Heart left ventricle (tissue), 16 donors: ENCODE measurements around the gene ST3GAL6. TPM values are rescaled to one million over a fixed set of nuclear protein-coding genes. Genes with fewer than 3 reads are reported as not detected.

Experiments
- ATAC-seq, 4 donors: fragments of 200-7000 bp; cut with Tn5 transposase; one replicate each; pipeline ENCODE4 v1.9.1; 2020 to 2022; ENCODE audit warnings: moderate library complexity in 4 of 4, mild to moderate bottlenecking in 3 of 4, moderate number of reproducible peaks in 1 of 4
- DNase-seq, 5 donors: peaks; one replicate each; pipeline ENCODE4 v3.0.0-alpha.2; 2020
- H3K27ac ChIP-seq, 12 donors: fragments of 200-600 bp; sonication (generic) in 4 of 12; one replicate each; pipeline versions ENCODE4 v1.5.0 to v1.8.0; 2016 to 2022; ENCODE audit warnings: mild to moderate bottlenecking in 2 of 12
- H3K27me3 ChIP-seq, 9 donors: fragments of 200-600 bp; sonication (generic) in 2 of 9; one replicate each; pipeline versions ENCODE4 v1.5.1 to v1.8.0; 2016 to 2022; ENCODE audit warnings: mild to moderate bottlenecking in 3 of 9
- H3K36me3 ChIP-seq, 9 donors: fragments of 200-600 bp; sonication (generic) in 2 of 9; one replicate each; pipeline versions ENCODE4 v1.5.0 to v1.8.0; 2018 to 2022; ENCODE audit warnings: mild to moderate bottlenecking in 2 of 9
- H3K4me1 ChIP-seq, 12 donors: fragments of 200-600 bp; sonication (generic) in 4 of 12; one replicate each; pipeline versions ENCODE4 v1.5.0 to v1.8.0; 2016 to 2022; ENCODE audit warnings: mild to moderate bottlenecking in 3 of 12
- H3K4me3 ChIP-seq, 12 donors: fragments of 200-600 bp; sonication (generic) in 4 of 12; one replicate each; pipeline versions ENCODE4 v1.5.0 to v1.8.0; 2017 to 2022; ENCODE audit warnings: mild to moderate bottlenecking in 9 of 12, moderate library complexity in 4 of 12
- H3K9me3 ChIP-seq, 12 donors: fragments of 200-600 bp; sonication (generic) in 4 of 12; one replicate each; pipeline versions ENCODE4 v1.5.0 to v1.8.0; 2016 to 2022; ENCODE audit warnings: mild to moderate bottlenecking in 1 of 12
- POLR2A ChIP-seq, 2 donors: fragments of 450-650 bp; IDR thresholded peaks; one replicate each; pipeline ENCODE4 v1.6.1; 2017; ENCODE audit warnings: antibody characterized with exemption in 2 of 2, mild to moderate bottlenecking in 2 of 2, moderate library complexity in 2 of 2
- WGBS, 4 donors: extraction: QIAGEN DNeasy Blood & Tissue Kit in 2 of 4; methylation state at CpG; one replicate each; pipeline versions ENCODE4 v1.1.5 to v1.1.7; 2013 to 2018; 5-methylcytosine and 5-hydroxymethylcytosine counted together
- intact Hi-C, 10 donors: fragments of 100-400 bp; cut with DNase I; formaldehyde crosslinking; loops; one replicate each; pipeline versions ENCODE4 v1.11.1 to v1.14.2; 2022
- polyA plus RNA-seq, 2 donors: library from polyadenylated mRNA; stranded (reverse); fragments of 200-250 nt; gene quantifications; one replicate each; pipeline ENCODE4 v1.2.3, GENCODE V29; 2013
- total RNA-seq, 9 donors: library from RNA; depleted of rRNA in 2 of 9; stranded (reverse); fragments of >200 nt in 2 of 9; fragmentation: NEBNext Ultra II Directional in 3 of 9; extraction: Animal tissue kit (Norgen Biotek cat#: 25700) in 3 of 9; gene quantifications; one replicate each; pipeline versions ENCODE4 v1.1.0 to v1.2.4, GENCODE V29; 2016 to 2023
- TF ChIP-seq, protein P1 (sequence below), 12 donors: fragments of 200-600 bp; sonication (generic) in 4 of 12; IDR thresholded peaks; one replicate each; pipeline versions ENCODE4 v1.5.0 to v1.8.0; 2018 to 2022; ENCODE audit warnings: antibody characterized with exemption in 12 of 12, mild to moderate bottlenecking in 5 of 12
- donor health status: ischemic (EF 13 %, LVEDD 7.1; RV severe dilation, severe dysfunction).
- donor health status: healthy with polysubstance abuse.
- donor health status: DM: no; HTN: yes; CAD: no.
- donor health status: DM: no; HTN: no; CAD: no.
- donor health status: ischemic (EF 25% LVEDD 6.9; RV normal size, moderate dysfunction).
- donor health status: ischemic (EF 25% LVEDD 5.7; RV mildly dilated, moderate dysfunction).
- donor health status: healthy.
- donor health status: DM: yes; HTN: yes; CAD: no.
- donor health status: ischemic (EF 35%, LVEDD 5.7; RV mildly dilated, moderate dysfunction).
- donor health status: nonischemic (EF 11% LVEDD 7.7; RV severe dilation, severe dysfunction).
- donor health status: DM: yes; HTN: yes; CAD: no.
- donor health status: PGD.
- donor health status: ischemic (EF 29% LVEDD 5.4; RV normal size, mild dysfunction).
- donor health status: nonischemic (EF 23%, LVEDD 6.1; RV moderate dilation, normal function).

ST3GAL6 gene
- total and polyA plus RNA-seq, 11 donors: 35.3 to 95.9 (median 64.5) TPM

DNA sequence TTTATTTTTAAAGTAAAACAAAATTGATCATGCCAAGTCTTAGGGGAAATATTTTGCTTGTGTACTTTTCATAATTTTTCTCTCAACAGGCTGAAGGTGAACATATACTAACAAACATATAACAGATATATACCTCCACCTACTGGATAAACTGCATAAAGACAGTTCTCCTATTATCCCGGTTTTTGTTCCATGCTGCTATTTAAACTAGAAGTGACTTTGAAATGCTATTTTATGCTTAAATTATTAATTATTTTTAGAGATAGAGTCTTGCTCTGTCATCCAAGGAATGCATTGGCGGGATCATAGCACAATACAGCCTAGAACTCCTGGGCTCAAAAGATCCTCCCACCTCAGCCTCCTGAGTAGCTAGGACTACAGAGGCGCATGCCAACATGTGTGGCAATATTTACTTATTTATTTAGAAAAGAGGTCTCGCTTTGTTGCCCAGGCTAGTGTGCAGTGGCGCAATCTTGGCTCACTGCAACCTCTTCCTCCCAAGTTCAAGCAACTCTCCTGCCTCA, 49.8 kb downstream of the ST3GAL6 start:
- 67 to 72% (median 70%) methylated on average over 5 of the region's 5 CpGs for WGBS, 4 donors
- intact Hi-C loops: loop anchor here in 9 of 10 donors (1.0 to 10.0 kb wide), 10 partner anchors 81 to 942 kb away; partner anchors contain the start of genes CLDND1 (in 1 of the 9) and GABRR3 (in 1 of the 9)
- no peak for TF ChIP-seq POLR2A (IDR thresholded peaks at IDR 0.05)
- TF ChIP-seq, protein P1, sequence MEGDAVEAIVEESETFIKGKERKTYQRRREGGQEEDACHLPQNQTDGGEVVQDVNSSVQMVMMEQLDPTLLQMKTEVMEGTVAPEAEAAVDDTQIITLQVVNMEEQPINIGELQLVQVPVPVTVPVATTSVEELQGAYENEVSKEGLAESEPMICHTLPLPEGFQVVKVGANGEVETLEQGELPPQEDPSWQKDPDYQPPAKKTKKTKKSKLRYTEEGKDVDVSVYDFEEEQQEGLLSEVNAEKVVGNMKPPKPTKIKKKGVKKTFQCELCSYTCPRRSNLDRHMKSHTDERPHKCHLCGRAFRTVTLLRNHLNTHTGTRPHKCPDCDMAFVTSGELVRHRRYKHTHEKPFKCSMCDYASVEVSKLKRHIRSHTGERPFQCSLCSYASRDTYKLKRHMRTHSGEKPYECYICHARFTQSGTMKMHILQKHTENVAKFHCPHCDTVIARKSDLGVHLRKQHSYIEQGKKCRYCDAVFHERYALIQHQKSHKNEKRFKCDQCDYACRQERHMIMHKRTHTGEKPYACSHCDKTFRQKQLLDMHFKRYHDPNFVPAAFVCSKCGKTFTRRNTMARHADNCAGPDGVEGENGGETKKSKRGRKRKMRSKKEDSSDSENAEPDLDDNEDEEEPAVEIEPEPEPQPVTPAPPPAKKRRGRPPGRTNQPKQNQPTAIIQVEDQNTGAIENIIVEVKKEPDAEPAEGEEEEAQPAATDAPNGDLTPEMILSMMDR (IDR thresholded peaks at IDR 0.05): peak; percentile 50 to 75 (median 66)
- ATAC-seq: peak in 2 of 4 donors; percentile 44 to 61
- no peaks in the 10 kb centered on the region for H3K9me3 ChIP-seq
- peaks cover 0 to 87% (median 11%) of the 10 kb centered on the region in 9 donors for H3K36me3 ChIP-seq
- H3K27me3 ChIP-seq: no peaks in the 10 kb centered on the region
- no peak overlapping the region for H3K4me3 ChIP-seq
- H3K27ac ChIP-seq: no peak overlapping the region
- H3K4me1 ChIP-seq: peaks cover 0 to 24% (median 10%) of the 10 kb centered on the region in 12 donors
- DNase-seq: no peak

DNA sequence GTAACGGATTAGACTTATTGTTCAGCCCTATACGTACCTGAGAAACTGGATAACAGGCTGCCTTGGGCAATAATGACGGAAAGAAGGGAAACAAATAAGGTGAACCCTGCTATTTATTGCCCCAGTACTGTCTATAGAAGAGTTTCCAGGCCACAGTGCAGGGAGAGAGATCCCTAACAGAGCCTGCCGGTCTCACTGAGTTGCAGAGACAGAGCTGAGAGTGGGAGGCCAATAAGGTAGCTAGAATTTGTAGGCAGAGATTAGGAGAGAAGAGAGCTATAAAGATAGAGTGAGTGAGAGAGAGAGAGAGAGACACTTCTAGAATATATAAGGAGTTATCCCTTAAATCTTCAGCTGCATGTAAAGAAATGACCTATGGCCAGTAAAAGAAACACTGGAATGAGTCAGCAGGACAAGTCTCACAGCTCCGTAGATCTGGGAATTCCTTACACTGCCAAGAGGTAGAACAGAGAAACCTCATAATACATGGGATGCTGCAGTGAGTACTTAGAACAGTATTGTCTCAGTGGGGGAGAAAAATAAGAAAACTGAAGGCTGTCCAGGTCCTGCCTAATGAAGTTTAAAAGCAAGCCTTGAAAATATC, 51.8 kb downstream of the ST3GAL6 start:
- no peak for TF ChIP-seq POLR2A (IDR thresholded peaks at IDR 0.05)
- TF ChIP-seq, protein P1 (IDR thresholded peaks at IDR 0.05): no peak
- Histone ChIP-seq H3K9me3 (no peaks in the 10 kb centered on the region), H3K36me3 (peaks cover 0 to 92% (median 17%) of the 10 kb centered on the region in 9 donors), H3K4me1 (peaks cover 0 to 20% (median 6%) of the 10 kb centered on the region in 12 donors), H3K27me3 (no peaks in the 10 kb centered on the region), H3K4me3 (no peak overlapping the region), H3K27ac (peak overlapping the region in 2 of 12 donors; percentile 3 to 11)
- intact Hi-C loops: loop anchor here in 8 of 10 donors (2.0 to 10.0 kb wide), 10 partner anchors 83 to 940 kb away; partner anchors contain the start of genes CLDND1 (in 1 of the 8), DCBLD2 (in 1 of the 8) and GABRR3 (in 1 of the 8)
- WGBS, 4 donors: 68 to 83% (median 73%) methylated on average over 5 of the region's 5 CpGs
- peak in 1 of 4 donors; percentile 57 for ATAC-seq
- DNase-seq: no peak

DNA sequence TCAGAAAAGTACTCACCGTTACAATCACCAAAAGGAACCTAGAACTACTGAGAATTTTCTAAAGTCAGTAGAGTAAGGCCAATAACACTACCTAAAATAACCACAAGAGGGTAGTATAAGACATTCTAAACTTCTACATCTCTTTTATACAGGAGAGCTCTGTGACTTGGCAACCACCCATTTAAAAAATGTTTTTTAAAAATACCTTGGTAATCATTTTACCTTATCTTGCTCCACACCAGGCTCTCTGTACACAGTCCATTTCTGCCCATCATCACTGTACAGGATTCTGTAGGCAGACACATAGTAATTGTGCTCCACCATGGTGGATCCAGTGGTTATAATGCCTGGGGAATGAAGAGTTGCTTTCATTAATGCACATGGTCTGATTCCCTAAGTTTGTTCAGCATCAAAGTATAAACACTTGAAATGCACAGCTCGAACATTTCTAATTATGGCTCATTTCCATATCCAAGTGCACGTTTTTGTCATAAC, 54.5 kb downstream of the ST3GAL6 start:
- H3K4me1 ChIP-seq: peaks cover 0 to 7% (median 2%) of the 10 kb centered on the region in 12 donors
- peaks cover 0 to 94% (median 17%) of the 10 kb centered on the region in 9 donors for H3K36me3 ChIP-seq
- ATAC-seq: peak; percentile 43 to 78 (median 74)
- no peak overlapping the region for H3K27ac ChIP-seq
- 10 to 22% (median 14%) methylated on average over 3 of the region's 3 CpGs for WGBS, 4 donors
- H3K9me3 ChIP-seq: no peaks in the 10 kb centered on the region
- DNase-seq: no peak
- intact Hi-C loops: loop anchor here (1.0 to 10.0 kb wide), 11 partner anchors 85 to 937 kb away; partner anchors contain the start of genes CLDND1 (in 1 of the 10), DCBLD2 (in 1 of the 10) and GABRR3 (in 1 of the 10)
- TF ChIP-seq POLR2A (IDR thresholded peaks at IDR 0.05): no peak
- TF ChIP-seq, protein P1 (IDR thresholded peaks at IDR 0.05): peak; percentile 78 to 88 (median 80)
- no peaks in the 10 kb centered on the region for H3K27me3 ChIP-seq
- no peak overlapping the region for H3K4me3 ChIP-seq

DNA sequence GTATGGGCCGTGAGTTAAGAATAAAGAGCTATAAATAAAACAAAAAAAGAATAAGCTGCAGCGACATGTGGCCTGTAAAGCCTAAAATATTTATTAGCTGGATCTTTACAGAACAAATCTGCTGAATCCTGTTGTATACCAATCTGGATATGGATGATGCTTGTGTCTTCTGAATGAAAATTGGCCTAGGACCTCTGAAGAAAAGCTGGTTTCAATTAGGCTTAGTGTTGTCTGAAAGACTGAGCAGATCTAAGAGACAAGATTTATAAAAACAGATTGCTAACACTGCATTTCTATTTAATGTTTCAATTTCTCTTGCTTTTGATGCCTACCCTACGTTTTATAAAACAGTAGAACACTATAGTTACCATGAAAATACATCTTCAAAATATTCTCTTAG, 57.9 kb downstream of the ST3GAL6 start:
- DNase-seq: no peak
- no peak for ATAC-seq
- Histone ChIP-seq H3K4me1 (peaks cover 0 to 21% (median 5%) of the 10 kb centered on the region in 12 donors), H3K36me3 (peaks cover 0 to 63% (median 15%) of the 10 kb centered on the region in 9 donors), H3K9me3 (no peaks in the 10 kb centered on the region), H3K4me3 (no peak overlapping the region), H3K27me3 (no peaks in the 10 kb centered on the region), H3K27ac (no peak overlapping the region)
- intact Hi-C loops: loop anchor here in 3 of 10 donors (10.0 kb wide), 2 partner anchors 74 to 354 kb away; no protein-coding TSS in a partner anchor
- TF ChIP-seq POLR2A (IDR thresholded peaks at IDR 0.05): no peak
- TF ChIP-seq, protein P1 (IDR thresholded peaks at IDR 0.05): no peak
- 71 to 78% (median 75%) methylated on average over 3 of the region's 3 CpGs for WGBS, 4 donors
